Heart left ventricle (tissue), 13 donors: ENCODE data around the gene KCTD10.

Experiments used
- POLR2A ChIP-seq, 2 donors: fragments of 450-650 bp; IDR thresholded peaks; one replicate each; pipeline ENCODE4 v1.6.1; 2017; ENCODE audit warnings: antibody characterized with exemption in 2 of 2, mild to moderate bottlenecking in 2 of 2, moderate library complexity in 2 of 2
- TF ChIP-seq, protein P1 (sequence below), 12 donors: fragments of 200-600 bp; sonication (generic) in 4 of 12; IDR thresholded peaks; one replicate each; pipeline versions ENCODE4 v1.5.0 to v1.8.0; 2018 to 2022; ENCODE audit warnings: antibody characterized with exemption in 12 of 12, mild to moderate bottlenecking in 5 of 12
- donor health status: ischemic (EF 13 %, LVEDD 7.1; RV severe dilation, severe dysfunction).
- donor health status: DM: no; HTN: yes; CAD: no.
- donor health status: DM: no; HTN: no; CAD: no.
- donor health status: ischemic (EF 25% LVEDD 6.9; RV normal size, moderate dysfunction).
- donor health status: ischemic (EF 25% LVEDD 5.7; RV mildly dilated, moderate dysfunction).
- donor health status: ischemic (EF 35%, LVEDD 5.7; RV mildly dilated, moderate dysfunction).
- donor health status: nonischemic (EF 11% LVEDD 7.7; RV severe dilation, severe dysfunction).
- donor health status: DM: yes; HTN: yes; CAD: no.
- donor health status: PGD.
- donor health status: ischemic (EF 29% LVEDD 5.4; RV normal size, mild dysfunction).
- donor health status: nonischemic (EF 23%, LVEDD 6.1; RV moderate dilation, normal function).

DNA sequence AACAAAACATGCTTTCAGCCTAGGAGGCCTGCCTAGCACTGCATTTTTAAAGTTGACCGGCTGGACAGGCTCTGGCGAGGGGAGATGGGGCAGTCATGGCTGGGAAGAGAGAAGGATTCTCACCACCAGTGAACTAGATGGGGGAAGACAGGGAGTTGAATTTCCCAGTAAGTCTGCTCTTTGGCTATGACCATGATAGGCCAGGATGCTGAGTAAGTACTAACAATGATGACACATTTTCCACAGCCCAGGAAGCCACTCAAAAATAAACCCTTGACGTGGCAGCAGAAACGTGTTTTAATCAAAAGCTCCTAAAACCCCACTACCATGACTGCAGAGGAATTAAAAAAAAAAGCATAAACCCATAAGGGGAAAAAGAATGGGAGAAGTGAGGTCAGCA is 19.0 kb downstream of the KCTD10 start:
- TF ChIP-seq, protein P1, sequence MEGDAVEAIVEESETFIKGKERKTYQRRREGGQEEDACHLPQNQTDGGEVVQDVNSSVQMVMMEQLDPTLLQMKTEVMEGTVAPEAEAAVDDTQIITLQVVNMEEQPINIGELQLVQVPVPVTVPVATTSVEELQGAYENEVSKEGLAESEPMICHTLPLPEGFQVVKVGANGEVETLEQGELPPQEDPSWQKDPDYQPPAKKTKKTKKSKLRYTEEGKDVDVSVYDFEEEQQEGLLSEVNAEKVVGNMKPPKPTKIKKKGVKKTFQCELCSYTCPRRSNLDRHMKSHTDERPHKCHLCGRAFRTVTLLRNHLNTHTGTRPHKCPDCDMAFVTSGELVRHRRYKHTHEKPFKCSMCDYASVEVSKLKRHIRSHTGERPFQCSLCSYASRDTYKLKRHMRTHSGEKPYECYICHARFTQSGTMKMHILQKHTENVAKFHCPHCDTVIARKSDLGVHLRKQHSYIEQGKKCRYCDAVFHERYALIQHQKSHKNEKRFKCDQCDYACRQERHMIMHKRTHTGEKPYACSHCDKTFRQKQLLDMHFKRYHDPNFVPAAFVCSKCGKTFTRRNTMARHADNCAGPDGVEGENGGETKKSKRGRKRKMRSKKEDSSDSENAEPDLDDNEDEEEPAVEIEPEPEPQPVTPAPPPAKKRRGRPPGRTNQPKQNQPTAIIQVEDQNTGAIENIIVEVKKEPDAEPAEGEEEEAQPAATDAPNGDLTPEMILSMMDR (IDR thresholded peaks at IDR 0.05): no peak
- TF ChIP-seq POLR2A (IDR thresholded peaks at IDR 0.05): no peak
